Transverse colon (tissue), 3 donors: ENCODE results near the gene SLC16A9.

Experiments
- POLR2A ChIP-seq: fragments of 450-650 bp; IDR thresholded peaks from one replicate; pipeline ENCODE4 v1.6.1; 2016; ENCODE audit warnings: antibody characterized with exemption, mild to moderate bottlenecking, moderate library complexity
- TF ChIP-seq, protein P1 (sequence below), 5 experiments: fragments of 200-600 bp in 3 of 5; fragments of 450-650 bp in 2 of 5; sonication (generic) in 3 of 5; IDR thresholded peaks; 1 replicate in 2 of 5; 2 replicates in 3 of 5; pipeline ENCODE4 v1.5.1; 2016 to 2017; ENCODE audit warnings: antibody characterized with exemption in 5 of 5, inconsistent platforms in 3 of 5, mild to moderate bottlenecking in 2 of 5, moderate library complexity in 1 of 5

DNA sequence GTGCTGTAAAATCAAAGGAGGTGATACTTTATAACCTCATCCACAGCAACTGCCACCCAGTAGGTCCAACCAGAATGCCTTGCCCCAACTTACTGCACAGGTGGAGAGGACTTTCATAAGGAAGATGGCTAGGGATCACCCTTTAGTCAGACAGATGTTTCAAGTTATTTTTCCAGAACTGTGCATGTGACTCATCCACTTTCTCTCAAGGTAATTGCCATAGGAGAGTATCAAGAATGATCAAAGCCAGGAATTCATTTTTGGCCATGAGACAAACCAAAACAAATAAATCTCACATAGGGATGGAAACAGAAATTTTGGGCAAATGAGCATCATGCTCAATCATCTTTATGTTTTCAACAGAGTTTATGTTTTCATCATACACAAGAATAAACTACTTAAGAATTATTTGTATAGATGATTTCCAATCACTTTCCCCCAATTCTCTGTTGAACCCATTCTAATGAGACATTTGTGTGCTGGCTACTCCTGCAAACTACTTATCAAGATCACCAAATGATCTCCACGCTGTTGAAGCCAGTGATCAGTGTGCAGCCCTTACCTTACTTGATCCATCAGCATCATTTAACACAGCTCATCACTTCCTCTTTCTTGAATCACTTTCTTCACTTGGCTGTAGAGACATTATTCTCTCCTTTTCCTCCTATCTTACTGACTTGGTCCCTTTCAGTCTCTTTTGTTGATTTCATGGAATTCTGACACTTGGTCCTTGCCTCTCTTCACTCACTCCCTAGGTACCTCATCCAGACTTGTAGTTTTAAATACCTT lies 74.0 kb downstream of the SLC16A9 start:
- TF ChIP-seq, protein P1, sequence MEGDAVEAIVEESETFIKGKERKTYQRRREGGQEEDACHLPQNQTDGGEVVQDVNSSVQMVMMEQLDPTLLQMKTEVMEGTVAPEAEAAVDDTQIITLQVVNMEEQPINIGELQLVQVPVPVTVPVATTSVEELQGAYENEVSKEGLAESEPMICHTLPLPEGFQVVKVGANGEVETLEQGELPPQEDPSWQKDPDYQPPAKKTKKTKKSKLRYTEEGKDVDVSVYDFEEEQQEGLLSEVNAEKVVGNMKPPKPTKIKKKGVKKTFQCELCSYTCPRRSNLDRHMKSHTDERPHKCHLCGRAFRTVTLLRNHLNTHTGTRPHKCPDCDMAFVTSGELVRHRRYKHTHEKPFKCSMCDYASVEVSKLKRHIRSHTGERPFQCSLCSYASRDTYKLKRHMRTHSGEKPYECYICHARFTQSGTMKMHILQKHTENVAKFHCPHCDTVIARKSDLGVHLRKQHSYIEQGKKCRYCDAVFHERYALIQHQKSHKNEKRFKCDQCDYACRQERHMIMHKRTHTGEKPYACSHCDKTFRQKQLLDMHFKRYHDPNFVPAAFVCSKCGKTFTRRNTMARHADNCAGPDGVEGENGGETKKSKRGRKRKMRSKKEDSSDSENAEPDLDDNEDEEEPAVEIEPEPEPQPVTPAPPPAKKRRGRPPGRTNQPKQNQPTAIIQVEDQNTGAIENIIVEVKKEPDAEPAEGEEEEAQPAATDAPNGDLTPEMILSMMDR (IDR thresholded peaks at IDR 0.05), result no peak
- TF ChIP-seq POLR2A, result no peak
